Measurements from ENCODE around the gene MAN1B1. TPM values are rescaled to one million over a fixed set of nuclear protein-coding genes. Genes with fewer than 3 reads are reported as not detected.
A peak's percentile ranks its signal among the peaks of the same experiment; 100 is the strongest.

MAN1B1 gene
- total and polyA plus RNA-seq, 4 donors = 19.9 to 31.8 (median 26.5) TPM

- Histone ChIP-seq H3K27me3 (ENCODE audit: control insufficient read depth in 4 of 4, insufficient read depth in 4 of 4, low read length in 3 of 4) (peaks cover 0 to 6% (median 3%) of the 10 kb centered on the region in 4 donors), H3K36me3 (ENCODE audit: control insufficient read depth in 4 of 4, insufficient read depth in 3 of 4, low read depth in 1 of 4, low read length in 3 of 4) (peaks cover 0 to 2% (median 0%) of the 10 kb centered on the region in 4 donors), H3K27ac (ENCODE audit: low read depth in 1 of 2, low read length in 2 of 2) (no peak overlapping the region), H3K4me1 (ENCODE audit: control insufficient read depth in 4 of 4, insufficient read depth in 4 of 4, low read length in 3 of 4) (peaks cover 0 to 15% (median 12%) of the 10 kb centered on the region in 4 donors), H3K9me3 (ENCODE audit: control insufficient read depth in 4 of 4, low read length in 3 of 4) (no peaks in the 10 kb centered on the region), H3K4me3 (ENCODE audit: low read depth in 1 of 3, low read length in 3 of 3) (peak overlapping the region in 1 of 3 donors; percentile 58), H3K9ac (ENCODE audit: low read depth in 1 of 2, low read length in 2 of 2) (no peak overlapping the region)
- 50% methylated on average over 15 of the region's 15 CpGs for WGBS
- TF ChIP-seq YY1 (IDR thresholded peaks at IDR 0.05) = no peak
- TF ChIP-seq HNF4A (conservative IDR thresholded peaks at IDR 0.05) = no peak
- TF ChIP-seq NR2F2 (IDR thresholded peaks at IDR 0.05) = no peak
- no peak for TF ChIP-seq SP1 (IDR thresholded peaks at IDR 0.05)
- no peak for TF ChIP-seq RAD21 (IDR thresholded peaks at IDR 0.05)
- no peak for TF ChIP-seq CTCF (IDR thresholded peaks at IDR 0.05; ENCODE audit: low read depth, low read length, missing input control)
- no peak for TF ChIP-seq JUND (IDR thresholded peaks at IDR 0.05)
- no peak for TF ChIP-seq MAX (IDR thresholded peaks at IDR 0.05)
- TF ChIP-seq REST (IDR thresholded peaks at IDR 0.05) = no peak
- no peak for TF ChIP-seq RXRA (IDR thresholded peaks at IDR 0.05)
- no peak for TF ChIP-seq ZBTB33 (IDR thresholded peaks at IDR 0.05)
- TF ChIP-seq ATF3 (IDR thresholded peaks at IDR 0.05) = no peak
- no peak for DNase-seq (ENCODE audit: low spot score)
Measured at GRCh38 chr9:137076636-137077009, 10.2 kb upstream of the MAN1B1 start.

- Histone ChIP-seq H3K27me3 (ENCODE audit: control insufficient read depth in 4 of 4, insufficient read depth in 4 of 4, low read length in 3 of 4) (peaks cover 0 to 6% (median 3%) of the 10 kb centered on the region in 4 donors), H3K36me3 (ENCODE audit: control insufficient read depth in 4 of 4, insufficient read depth in 3 of 4, low read depth in 1 of 4, low read length in 3 of 4) (peaks cover 0 to 2% (median 0%) of the 10 kb centered on the region in 4 donors), H3K9ac (ENCODE audit: low read depth in 1 of 2, low read length in 2 of 2) (no peak within 1 kb of the TSS), H3K27ac (ENCODE audit: low read depth in 1 of 2, low read length in 2 of 2) (no peak within 1 kb of the TSS), H3K4me1 (ENCODE audit: control insufficient read depth in 4 of 4, insufficient read depth in 4 of 4, low read length in 3 of 4) (peaks cover 0 to 15% (median 12%) of the 10 kb centered on the region in 4 donors), H3K9me3 (ENCODE audit: control insufficient read depth in 4 of 4, low read length in 3 of 4) (no peaks in the 10 kb centered on the region), H3K4me3 (ENCODE audit: low read depth in 1 of 3, low read length in 3 of 3) (peak within 1 kb of the TSS in 1 of 3 donors; percentile 58)
- 4% methylated on average over 87 of the region's 87 CpGs for WGBS
- no peak for DNase-seq (ENCODE audit: low spot score)
- no peak for TF ChIP-seq JUND (IDR thresholded peaks at IDR 0.05)
- no peak for TF ChIP-seq FOXA1 (IDR thresholded peaks at IDR 0.05)
- no peak for TF ChIP-seq RXRA (IDR thresholded peaks at IDR 0.05)
- TF ChIP-seq REST (IDR thresholded peaks at IDR 0.05) = no peak
- TF ChIP-seq HNF4G (IDR thresholded peaks at IDR 0.05) = no peak
- no peak for TF ChIP-seq ATF3 (IDR thresholded peaks at IDR 0.05)
- no peak for TF ChIP-seq EGR1 (IDR thresholded peaks at IDR 0.05; ENCODE audit: low read depth in 2 of 2)
- no peak for TF ChIP-seq CTCF (IDR thresholded peaks at IDR 0.05; ENCODE audit: low read depth, low read length, missing input control)
- no peak for TF ChIP-seq RAD21 (IDR thresholded peaks at IDR 0.05)
- no peak for TF ChIP-seq HNF4A (conservative IDR thresholded peaks at IDR 0.05)
- no peak for TF ChIP-seq SP1 (IDR thresholded peaks at IDR 0.05)
- no peak for TF ChIP-seq YY1 (IDR thresholded peaks at IDR 0.05)
- TF ChIP-seq FOXA2 (IDR thresholded peaks at IDR 0.05) = no peak
Measured at GRCh38 chr9:137077010-137077747, 9.6 kb upstream of the MAN1B1 start, which contains the start of gene UAP1L1. Gene UAP1L1, plus strand, starts transcription at chr9:137077517. Its CDS starts 16 bp downstream, at chr9:137077533.
